GM12892 (cell line): ENCODE results near the gene YBX3.

ENCODE experiments used
- DNase-seq: peaks from one replicate; pipeline ENCODE4 v3.0.0; 2011; ENCODE audit not compliant: insufficient read length
- FAIRE-seq: peaks from 2 replicates; lab custom pipeline; 2011; peaks lifted over from hg19 to GRCh38; lab: Jason Lieb, UNC
- POLR2A ChIP-seq: IDR thresholded peaks from 2 replicates; pipeline ENCODE4 v1.6.1; 2011; ENCODE audit warnings: low read depth, low read length, control low read depth
- POLR2AphosphoS5 ChIP-seq: IDR thresholded peaks from 2 replicates; pipeline ENCODE4 v1.6.1; 2011; ENCODE audit warnings: low read depth, low read length, control low read depth
- TAF1 ChIP-seq: IDR thresholded peaks from 2 replicates; pipeline ENCODE4 v1.6.1; 2011; ENCODE audit warnings: low read depth, mild to moderate bottlenecking, control low read depth, low read length, borderline replicate concordance

The YBX3 gene

DNA sequence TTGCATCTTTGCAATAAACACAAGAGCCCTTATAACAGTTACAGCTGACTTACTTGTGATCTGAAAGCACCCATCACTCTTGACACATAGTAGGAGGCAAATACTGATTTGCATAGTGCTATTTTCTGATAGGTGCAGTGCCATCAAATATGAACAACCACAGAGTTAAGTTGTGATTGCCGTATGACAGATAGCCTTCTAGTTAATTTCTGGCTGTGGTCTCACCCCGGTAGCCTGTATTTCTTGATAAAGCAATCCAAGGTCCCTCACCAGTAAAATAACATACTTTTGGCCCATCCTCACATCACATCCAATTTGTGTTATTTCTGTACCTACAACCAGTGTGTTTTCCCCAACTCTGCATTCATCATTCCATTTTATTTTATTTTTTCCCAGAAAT is 26.0 kb downstream of the YBX3 start:
- TF ChIP-seq POLR2AphosphoS5: no peak
- TF ChIP-seq POLR2A: no peak
- no peak for TF ChIP-seq TAF1
- no peak for DNase-seq
- peak; percentile 69 for FAIRE-seq

DNA sequence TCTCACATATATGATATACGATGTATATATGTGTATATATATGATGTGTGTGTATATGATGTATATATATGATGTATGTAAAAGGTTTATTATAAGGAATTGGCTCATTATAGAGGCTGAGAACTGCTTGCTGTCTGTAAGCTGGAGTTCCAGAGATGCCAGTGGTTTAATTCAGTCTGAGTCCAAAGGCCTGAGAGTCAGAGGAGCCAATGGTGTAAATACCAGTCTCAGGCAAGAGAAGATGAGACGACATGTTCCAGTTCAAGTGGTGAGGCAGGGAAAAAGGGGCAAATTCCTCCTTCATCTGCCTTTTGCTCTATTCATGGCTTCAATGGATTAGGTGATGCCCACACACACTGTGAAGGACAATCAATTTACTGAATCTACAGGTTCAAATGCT is 32.2 kb downstream of the YBX3 start:
- DNase-seq: no peak
- TF ChIP-seq POLR2A (no peak), TAF1 (no peak), POLR2AphosphoS5 (no peak)
- FAIRE-seq: no peak

DNA sequence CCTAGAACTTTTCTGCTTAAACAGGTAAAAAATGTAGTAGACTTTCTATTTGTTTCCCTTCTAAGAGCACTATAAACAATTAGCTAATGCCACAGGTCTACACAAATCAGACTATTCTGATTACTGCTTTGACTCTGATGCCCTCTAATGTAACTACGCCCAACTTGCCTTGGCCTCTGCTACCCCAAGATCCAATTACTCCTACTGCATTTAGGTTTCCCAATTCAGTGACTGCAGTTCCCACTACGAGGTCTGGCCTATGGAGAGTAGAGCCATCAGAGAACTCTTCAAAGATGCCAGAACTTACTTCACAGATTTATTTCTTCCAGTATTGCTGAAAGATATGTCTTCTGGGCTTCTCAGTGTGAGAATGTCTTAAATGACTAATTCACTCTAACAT is 34.0 kb downstream of the YBX3 start:
- FAIRE-seq (no peak), DNase-seq (no peak)
- TF ChIP-seq POLR2AphosphoS5: no peak
- TF ChIP-seq POLR2A: no peak
- TF ChIP-seq TAF1: no peak

DNA sequence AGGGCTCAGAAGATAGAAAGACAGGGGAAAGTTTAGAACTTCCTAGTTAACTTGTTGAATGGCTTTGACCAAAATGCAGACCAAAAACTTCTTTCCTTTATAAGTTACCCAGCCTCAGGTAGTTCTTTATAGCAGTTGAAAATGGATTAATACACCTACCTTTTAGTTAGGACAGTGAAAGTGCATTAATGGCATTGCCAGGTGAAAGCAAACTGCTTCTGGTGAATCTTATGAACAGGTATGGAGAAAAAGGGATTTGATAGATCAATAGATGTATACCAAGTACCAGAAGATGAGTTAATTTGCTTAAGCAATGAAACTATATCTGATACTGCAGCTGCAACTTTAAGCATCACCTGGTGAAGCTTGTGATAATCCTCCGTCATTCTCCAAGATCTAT is 35.1 kb downstream of the YBX3 start:
- no peak for TF ChIP-seq TAF1
- TF ChIP-seq POLR2AphosphoS5: no peak
- no peak for TF ChIP-seq POLR2A
- FAIRE-seq (no peak), DNase-seq (no peak)

DNA sequence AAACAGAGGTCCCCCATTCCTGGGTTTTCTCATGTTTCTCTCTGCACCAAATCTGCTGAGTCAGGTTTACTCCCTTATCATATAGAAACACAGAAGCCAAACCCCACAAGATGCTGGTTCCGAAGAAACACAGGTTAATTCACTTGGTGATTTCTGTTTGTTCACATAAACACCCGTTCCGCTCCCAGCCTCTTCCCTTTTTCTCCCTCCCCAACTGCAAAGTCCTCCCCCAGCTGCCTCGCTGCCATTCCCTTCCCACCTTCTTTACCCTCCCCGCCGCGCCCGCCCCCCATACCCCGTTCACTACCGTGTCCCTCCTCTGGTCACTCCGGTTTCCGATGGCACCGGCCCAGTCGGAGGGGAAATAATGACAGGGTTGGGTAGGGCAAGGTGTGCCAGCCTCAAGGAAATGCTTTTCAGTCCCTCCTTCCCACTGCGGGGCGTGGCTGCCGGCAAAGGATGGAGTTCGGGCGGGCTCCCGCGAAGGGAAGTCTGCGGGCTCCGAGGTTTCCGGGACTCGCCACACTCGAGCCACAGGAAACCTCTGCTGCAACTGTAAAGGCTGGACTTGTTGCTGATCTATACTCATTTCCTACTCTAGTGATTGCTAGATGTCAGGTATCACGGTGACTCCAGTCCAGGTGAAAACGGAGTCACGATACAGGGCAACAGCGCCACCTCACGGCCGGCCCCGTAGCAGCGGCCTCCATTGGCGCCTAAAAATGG is 49.3 kb downstream of the YBX3 start, which contains the start of gene STYK1:
Gene STYK1, minus strand, starts transcription at position 394 of the 726 bp plus-strand sequence. CDS start 39,434 bp downstream, outside the sequence.
- TF ChIP-seq POLR2AphosphoS5 (no peak), POLR2A (no peak), TAF1 (no peak)
- FAIRE-seq (peak; percentile 95), DNase-seq (peak; percentile 43)

DNA sequence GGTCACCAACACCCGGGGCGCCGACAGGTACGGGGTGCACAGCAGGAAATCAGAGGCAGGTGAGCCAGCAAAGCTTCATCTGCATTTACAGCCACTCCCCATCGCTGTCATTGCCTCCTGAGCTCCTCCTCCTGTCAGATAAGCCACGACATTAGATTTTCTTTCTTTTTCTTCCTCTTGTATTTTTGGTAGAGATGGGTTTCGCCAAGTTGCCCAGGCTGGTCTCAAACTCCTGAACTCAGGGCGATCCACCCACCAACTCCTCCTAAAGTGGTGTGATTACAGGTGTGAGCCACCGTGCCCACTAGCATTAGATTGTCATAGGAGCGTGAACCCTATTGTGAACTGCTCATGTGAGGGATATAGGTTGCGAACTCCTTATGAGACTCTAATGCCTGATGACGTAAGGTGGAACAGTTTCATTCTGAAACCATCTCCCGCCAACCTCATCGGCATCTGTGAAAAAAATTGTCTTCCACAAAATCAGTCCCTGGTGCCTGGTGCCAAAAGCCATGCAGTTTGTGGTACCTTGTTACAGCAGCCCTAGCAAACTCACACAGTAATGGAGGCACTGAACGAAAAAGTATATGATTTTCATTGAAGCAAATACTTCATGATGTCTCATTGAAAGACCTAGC is 50.8 kb downstream of the YBX3 start:
- DNase-seq (no peak), FAIRE-seq (no peak)
- TF ChIP-seq TAF1: no peak
- TF ChIP-seq POLR2A: no peak
- TF ChIP-seq POLR2AphosphoS5: no peak

DNA sequence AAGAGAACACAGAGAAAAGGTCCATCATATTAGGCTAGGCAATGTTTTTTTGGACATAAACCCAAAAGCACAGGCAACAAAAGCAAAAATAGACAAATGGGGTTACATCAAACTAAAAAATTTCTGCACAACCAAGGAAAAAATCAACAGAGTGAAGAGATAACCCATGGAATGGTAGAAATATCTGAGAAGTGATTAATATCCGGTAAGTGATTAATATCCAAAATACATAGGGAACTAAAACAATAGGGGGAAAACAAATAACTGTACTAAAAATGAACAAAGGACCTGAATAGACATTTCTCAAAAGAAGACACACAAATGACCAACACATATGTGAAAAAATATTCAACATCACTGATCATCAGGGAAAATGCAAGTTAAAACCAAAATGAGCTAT is 53.6 kb downstream of the YBX3 start:
- FAIRE-seq: no peak
- TF ChIP-seq TAF1: no peak
- TF ChIP-seq POLR2AphosphoS5: no peak
- TF ChIP-seq POLR2A: no peak
- DNase-seq: no peak

DNA sequence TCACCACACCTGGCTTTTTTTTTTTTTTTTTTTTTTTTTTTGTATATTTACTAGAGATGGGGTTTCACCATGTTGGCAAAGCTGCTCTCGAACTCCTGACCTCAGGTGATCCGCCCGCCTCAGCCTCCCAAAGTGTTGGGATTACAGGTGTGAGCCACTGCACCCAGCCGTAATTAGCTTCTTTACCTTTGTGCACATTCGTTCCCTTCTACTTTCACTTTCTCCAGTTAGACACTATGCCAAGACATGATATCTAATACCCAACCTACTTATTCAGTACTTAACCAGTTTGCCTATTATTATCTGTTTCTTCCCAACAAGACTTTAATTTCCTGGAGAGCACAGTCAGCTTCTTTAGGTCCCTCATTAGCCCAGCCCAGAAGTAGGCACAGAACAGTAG is 54.6 kb downstream of the YBX3 start:
- FAIRE-seq (no peak), DNase-seq (no peak)
- TF ChIP-seq POLR2AphosphoS5 (no peak), TAF1 (no peak), POLR2A (no peak)

DNA sequence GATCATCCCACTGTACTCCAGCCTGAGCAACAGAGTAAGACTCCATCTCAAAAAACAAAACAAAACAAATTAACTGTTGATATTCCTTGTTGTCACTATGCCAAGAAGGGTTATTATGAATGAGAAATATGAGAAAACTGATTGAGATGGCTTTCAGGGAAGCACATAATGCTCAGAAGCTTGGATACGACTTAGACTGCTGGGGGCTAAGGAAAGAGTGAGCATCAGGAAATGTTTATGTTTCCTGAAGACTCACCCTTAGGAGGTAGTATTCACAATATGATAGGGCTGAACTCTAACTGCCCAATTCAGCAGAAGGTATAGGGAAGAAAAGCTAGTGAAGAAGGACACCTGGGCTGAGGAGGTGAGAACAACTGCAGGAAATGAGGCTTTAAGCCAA is 55.5 kb downstream of the YBX3 start:
- DNase-seq (no peak), FAIRE-seq (no peak)
- TF ChIP-seq TAF1 (no peak), POLR2A (no peak), POLR2AphosphoS5 (no peak)

DNA sequence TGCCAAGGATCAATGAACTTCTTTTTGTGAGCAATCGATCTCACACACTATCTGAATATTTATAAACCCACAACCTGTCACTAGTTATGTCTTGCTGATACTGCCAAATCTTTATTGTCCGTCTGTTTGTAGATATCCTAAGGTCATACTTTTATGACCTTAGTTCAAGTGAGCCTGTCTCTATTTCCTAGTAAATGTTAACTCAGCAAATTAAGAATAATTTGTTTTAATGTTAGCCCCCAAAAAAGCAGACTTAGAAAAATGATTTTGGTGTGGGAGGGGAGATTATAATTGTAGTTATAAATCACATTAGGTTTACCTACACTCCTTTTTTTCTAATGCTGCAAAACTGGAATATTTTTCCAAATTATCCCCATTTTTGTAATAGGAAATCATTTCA is 58.6 kb downstream of the YBX3 start:
- FAIRE-seq: no peak
- DNase-seq: no peak
- no peak for TF ChIP-seq POLR2AphosphoS5
- TF ChIP-seq POLR2A: no peak
- TF ChIP-seq TAF1: no peak

DNA sequence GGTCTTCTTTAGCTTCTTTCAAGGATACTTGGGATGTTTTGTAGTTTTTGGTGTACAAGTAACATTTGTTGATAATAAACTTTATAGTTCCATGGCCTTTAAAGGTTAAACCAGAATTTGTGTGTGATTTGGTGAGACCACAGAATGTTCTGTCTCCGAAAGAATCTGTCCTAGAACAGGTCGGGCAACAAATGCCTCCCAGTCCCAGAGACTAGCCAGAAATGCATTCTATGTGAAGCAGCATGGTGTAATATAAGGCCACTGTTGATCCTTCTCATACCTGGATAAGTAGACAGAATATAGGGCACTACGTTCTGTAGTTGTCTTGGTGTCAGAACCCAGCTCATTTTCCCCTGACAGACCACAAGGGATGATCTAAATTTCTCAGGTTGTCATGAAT is 59.3 kb downstream of the YBX3 start:
- DNase-seq (no peak), FAIRE-seq (no peak)
- TF ChIP-seq POLR2AphosphoS5 (no peak), TAF1 (no peak), POLR2A (no peak)

DNA sequence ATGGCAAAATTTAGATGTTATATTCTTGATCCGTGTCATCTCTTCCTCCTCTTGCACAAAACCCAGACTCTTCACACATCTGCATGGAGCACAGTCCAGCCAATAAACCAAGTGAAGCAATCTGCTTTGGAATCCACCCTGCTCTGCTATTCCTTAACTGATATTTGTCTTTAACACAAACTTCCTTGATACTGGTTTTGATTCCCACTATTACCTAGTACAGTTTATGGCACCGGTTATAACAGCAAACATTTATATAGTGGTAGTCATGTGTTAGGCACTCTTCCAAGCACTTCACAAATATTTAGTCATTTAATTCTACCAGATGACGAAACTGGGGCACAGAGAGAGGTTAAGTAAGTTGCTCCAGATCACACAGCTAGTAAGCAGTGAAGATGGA is 61.8 kb downstream of the YBX3 start:
- FAIRE-seq (no peak), DNase-seq (no peak)
- TF ChIP-seq POLR2AphosphoS5 (no peak), TAF1 (no peak), POLR2A (no peak)

DNA sequence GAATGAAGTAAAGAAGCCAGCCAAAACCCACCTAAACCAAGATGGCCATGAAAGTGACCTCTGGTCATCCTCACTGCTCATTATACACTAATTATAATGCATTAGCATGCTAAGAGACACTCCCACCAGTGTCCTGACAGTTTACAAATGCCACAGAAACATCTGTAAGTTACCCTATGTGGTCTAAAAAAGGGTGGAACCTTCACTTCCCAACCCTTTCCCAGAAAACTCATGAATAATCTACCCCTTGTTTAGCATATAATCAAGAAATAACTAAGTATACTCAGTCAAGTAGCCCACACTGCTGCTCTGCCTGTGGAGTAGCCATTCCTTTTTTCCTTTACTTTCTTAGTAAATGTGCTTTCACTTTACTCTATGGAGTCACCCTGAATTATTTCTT is 69.1 kb downstream of the YBX3 start:
- FAIRE-seq (no peak), DNase-seq (no peak)
- TF ChIP-seq POLR2A (no peak), POLR2AphosphoS5 (no peak), TAF1 (no peak)

DNA sequence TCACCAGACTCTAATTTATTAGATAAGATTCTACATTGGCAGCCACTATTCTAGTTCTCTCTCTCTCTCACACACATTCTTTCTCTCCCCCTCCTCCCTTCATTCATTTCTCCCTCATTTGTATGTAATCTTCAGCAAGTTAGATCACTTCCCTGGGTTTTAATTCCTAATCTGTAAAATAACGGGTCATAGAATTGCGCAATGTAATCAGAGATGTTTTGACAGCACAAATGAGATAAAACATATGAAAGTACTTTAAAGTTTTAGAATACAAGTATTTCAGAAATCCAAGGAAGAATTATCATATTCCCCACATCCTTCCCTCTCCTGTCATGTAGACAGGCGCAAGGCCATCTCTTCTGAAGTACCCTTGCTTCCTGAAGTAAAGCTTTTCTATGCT is 70.9 kb downstream of the YBX3 start:
- DNase-seq: no peak
- no peak for FAIRE-seq
- TF ChIP-seq POLR2AphosphoS5: no peak
- no peak for TF ChIP-seq TAF1
- TF ChIP-seq POLR2A: no peak
